ENCODE measurements around the gene HNRNPF.

GRCh38 chr10:43386981-43387677 lies 21.9 kb downstream of the HNRNPF start:
- TF ChIP-seq POLR2A (IDR thresholded peaks at IDR 0.05; ENCODE audit: low read length) (no peak), CTCF (IDR thresholded peaks at IDR 0.05) (no peak), RNF2 (IDR thresholded peaks at IDR 0.05; ENCODE audit: borderline replicate concordance, low read depth) (no peak), SREBF2 (IDR thresholded peaks at IDR 0.05) (no peak), HMGXB4 (CRISPR knock-in tag; IDR thresholded peaks at IDR 0.05; ENCODE audit: borderline replicate concordance) (no peak), CHD4 (IDR thresholded peaks at IDR 0.05; ENCODE audit: borderline replicate concordance) (no peak), REST (IDR thresholded peaks at IDR 0.05) (no peak), ZNF302 (CRISPR knock-in tag; IDR thresholded peaks at IDR 0.05) (no peak)

Measured in A549 (cell line).